ENCODE results near the gene NHP2.
A peak's percentile ranks its signal among the peaks of the same experiment; 100 is the strongest.

Gene NHP2

DNA sequence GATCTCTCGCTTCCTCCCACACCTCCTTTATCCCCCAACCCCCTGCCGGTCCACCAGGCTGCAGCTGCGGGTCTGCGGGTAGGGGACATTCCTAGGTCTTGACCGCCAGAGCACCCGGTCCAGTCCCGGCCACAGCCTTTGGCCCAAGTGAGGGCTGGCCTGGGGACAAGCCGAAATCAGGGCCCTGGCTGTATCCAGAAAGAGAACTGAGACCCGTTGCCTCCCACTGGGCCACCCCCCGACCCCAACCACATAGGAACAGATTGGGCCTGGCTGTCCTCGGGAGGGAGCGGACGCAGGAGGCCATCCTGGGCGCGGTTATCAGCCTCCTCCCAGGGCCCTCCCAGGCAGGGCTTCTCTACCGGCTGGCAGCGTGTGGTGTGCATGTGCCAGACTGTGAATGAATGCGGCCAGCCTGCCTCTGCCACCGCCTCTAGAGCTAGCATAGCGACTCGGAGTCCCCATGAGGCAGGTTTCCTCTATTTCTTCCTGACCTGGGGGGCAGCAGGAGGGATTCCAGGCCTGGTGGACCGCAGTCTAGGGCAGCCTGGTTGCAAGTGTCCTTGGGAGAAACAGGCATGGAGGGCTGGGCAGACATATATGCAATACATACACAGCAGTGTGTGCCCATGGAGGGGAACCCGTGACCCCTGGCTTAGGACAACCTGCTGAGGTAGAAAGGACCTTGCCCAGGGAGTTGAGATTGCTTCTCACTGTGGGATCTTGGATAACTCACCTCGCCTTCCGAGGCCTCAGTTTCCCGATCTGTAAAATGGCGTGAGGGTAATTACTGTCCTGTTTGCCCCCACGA, 39.2 kb downstream of the NHP2 start:
- peak in 1 of 2 donors; percentile 14 for DNase-seq (ENCODE audit: low read depth in 2 of 2)

DNA sequence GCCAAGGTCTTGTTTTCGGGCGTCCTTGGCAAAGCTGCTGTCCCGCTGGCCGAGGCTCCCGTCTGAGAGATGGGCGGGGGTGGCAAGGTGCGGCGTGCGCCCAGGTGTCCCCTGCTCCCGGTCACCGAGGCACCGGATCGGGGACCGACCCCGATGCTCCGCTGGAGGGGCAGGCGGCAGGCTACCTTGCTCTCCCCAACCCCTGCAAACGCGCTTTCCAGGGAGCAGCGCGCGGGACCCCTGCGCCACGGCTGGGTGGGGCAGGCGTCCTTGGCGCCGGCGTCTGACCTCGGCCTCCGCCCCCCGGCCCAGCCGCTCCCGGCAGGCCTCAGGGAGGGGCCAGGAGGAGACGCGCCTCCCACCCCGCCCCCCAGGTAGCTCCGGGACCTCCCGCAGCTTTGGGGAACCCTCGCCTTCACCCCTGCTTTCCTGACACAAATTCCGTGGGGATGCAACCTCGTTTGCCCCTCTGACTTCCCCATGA, 39.8 kb downstream of the NHP2 start:
- no peak for DNase-seq (ENCODE audit: low read depth in 2 of 2)

DNA sequence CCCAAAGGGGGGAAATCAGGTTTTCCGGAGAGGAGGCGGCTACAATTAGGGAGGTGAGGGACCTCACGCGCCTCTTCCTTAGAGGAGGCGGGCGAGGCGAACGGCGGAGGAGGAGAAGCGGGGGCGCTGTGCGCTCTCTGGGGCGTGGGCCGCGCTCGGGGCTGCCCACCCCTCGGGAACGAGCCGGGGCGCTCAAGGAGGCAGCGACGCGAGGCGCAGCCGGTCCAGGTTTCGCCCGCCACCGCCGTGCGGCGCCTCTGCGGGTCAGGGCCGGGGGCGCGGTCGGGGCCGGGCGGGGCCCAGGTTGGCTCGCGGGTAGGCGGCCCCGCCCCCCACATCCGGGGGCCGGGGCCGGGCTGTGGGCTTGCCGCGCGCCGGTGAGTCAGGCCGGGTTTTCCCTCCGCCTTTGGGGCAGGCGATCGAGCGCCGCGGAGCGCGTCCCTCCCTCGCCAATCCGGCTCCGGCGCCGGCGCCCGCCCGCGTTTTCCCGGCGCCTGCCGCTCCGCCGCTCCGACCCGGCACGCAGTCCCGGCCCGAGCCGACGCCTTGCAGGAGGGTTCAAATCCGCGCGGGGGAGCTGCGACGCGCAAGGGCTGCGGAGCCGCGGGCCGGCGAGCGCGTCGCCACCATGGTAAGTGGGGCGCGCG, 40.4 kb downstream of the NHP2 start, which contains the start of gene N4BP3:
TSS of gene N4BP3 (plus strand) at position 392 of the 647 bp plus-strand sequence. CDS start 6,052 bp downstream, outside the sequence.
- peak; percentile 57 to 74 for DNase-seq (ENCODE audit: low read depth in 2 of 2)

DNA sequence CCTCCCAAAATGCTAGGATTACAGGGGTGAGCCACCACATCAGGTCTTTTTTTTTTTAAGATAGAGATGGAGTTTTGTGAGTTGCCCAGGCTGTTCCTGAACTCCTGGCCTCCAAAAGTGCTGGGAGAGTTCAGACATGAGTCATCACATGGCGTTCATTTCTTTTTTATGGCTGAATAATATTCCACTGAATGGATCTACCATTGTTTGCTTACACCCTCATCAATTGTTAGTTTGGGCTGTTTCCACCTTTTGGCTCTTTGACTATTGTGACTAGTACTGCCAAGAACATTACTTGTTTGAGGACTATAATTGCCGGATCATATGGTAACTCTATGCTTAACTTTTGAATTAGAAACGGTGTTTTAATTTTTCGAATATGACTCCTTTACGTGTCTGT, 41.1 kb downstream of the NHP2 start:
- no peak for DNase-seq (ENCODE audit: low read depth in 2 of 2)

DNA sequence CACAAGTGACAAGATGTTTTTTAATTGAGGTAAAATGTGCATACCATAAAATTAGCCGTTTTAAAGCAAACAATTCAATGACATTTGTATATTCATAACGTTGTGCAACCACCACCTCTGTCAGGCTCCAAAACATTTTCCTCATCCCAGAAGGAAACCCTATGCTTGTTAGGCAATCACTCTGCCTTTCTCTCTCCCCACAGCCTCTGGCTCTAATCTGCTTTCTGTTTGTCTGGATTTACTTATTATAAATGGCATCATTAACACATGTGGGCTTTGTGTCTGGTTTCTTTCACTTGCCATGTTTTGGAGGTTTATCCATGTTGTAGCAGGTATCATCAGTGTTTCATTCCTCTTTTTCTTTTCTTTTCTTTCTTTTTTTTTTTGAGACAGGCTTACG, 41.8 kb downstream of the NHP2 start:
- no peak for DNase-seq (ENCODE audit: low read depth in 2 of 2)

DNA sequence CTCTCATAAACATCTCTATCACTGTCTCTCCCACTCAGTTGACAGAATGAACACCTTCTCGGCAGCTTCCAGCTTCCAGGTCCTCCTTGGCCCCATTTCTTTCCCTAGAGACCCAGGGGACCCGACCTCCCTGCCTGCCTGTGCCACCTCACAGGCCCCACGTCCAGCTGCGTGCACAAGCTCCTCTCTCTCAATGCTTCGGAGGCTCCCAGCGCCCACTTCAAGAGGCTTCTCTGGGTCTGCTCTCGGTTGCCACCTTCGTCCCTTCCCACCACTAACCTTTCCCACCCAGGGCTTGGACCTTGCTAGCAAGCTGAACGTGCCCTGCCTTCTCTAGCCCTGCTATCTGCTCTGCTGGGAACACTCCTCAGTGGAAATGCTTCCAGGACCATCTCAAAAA, 43.2 kb downstream of the NHP2 start:
- no peak for DNase-seq (ENCODE audit: low read depth in 2 of 2)

DNA sequence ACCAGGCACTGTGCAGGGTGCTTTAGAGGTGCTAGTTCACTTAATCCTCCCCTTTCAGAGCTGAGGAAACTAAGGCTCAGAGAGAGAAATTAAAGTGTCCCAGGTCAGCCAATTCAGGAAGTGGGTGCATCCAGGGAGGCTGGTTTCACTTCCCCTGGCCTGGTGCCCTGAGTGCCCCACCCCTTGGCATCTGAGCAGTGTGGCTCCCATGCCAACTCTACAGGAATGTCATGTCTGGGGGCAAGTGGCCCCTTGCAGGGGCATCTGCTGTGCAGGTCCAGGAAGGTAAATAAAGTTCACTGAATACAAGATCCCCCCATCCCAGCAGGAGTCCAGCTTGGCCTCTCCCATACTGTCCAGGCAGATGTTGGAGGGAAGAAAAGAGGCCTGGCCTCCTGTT, 44.7 kb downstream of the NHP2 start:
- DNase-seq (ENCODE audit: low read depth in 2 of 2): no peak

DNA sequence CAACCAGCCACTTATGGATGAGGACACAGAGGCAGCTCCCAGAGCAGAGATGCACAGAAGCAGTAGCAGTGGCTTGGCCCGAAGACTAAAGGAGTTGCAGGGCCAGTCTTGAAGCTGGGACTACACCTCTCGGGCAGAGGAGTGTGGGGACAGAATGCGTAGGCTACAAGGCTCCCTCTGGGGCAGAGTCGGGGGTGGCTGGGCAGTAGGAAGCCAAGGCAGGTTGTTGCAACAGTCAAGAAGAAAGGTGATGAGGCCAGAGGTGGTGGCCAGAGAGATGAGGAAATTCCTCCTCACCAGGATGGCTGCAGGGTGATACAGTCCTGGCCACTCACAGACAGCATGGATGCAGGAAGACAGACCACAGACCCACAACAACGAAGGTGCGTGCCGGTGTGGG, 45.2 kb downstream of the NHP2 start:
- no peak for DNase-seq (ENCODE audit: low read depth in 2 of 2)

DNA sequence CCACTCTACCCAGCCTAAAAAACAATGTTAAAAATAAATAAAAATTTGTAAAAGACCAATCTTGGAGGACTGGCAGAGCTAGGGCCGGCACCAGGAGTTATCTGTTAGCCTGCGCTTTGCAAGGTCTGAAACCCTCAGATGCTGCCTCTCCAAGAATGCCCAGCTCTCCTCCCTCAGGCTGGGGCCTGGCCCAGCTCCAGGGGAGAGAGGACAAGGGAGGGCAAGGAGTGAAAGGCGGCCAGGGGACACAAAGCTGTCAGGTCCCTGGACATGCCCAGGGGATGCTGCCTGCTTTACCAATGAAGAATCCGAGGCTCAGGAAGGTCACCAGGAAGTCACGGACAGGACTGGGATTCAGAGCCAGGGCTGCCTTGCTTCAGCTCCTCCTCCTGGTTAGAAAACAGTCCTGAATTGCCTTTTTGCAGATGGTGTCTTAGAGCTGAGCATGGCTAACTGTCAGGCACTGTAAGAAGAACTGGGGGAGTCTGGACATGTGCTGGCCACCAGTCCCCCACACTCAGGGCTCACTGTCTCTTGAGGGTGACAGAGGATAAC, 45.9 kb downstream of the NHP2 start:
- DNase-seq (ENCODE audit: low read depth in 2 of 2): no peak

DNA sequence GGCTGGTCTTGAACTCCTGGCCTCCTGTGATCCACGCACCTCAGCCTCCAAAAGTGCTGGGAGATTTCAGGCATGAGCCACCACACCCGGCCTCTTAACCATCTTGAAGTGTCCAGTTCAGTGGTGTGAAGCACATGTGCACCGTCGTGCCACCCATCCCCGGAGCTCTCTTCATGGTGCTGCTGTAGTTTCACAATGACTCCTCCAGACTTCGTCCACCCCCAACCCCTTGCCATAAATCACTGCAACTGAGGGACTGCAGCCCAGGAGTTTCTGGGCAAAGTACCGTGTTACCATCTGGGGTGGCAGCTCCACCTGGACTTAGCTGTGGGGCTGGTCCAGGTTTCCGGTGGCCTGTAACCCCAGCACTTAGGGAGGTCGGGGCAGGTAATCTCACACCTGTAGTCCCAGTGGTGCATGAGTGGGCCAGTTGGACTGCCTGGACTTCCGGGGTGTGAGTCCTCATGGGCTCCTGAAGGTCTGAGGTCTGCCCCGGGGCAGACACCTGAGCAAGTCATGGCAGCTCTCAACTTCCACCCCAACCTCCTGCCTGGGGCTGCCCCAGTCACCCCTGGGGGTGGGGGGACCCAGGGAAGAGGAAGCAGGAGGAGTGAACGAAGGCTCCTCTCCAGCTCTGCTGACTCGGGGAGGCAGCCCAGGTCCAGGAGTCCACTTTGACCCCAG, 47.0 kb downstream of the NHP2 start:
- no peak for DNase-seq (ENCODE audit: low read depth in 2 of 2)

DNA sequence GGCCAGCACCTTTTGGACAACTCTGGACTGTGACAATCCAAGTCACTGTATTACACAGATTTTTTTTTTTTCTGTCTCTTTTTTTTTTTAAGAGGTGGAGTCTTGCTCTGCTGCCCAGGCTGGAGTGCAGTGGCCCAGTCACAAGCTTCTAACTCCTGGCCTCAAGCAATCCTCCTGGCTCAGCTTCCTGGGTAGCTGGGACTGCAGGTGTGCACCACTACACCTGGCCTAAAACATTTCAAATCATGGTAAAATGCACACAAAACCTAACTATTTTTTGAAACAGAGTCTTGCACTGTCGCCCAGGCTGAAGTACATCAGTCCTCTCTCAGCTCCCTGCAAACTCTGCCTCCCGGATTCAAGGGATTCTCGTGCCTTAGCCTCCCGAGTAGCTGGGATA, 47.6 kb downstream of the NHP2 start:
- no peak for DNase-seq (ENCODE audit: low read depth in 2 of 2)

DNA sequence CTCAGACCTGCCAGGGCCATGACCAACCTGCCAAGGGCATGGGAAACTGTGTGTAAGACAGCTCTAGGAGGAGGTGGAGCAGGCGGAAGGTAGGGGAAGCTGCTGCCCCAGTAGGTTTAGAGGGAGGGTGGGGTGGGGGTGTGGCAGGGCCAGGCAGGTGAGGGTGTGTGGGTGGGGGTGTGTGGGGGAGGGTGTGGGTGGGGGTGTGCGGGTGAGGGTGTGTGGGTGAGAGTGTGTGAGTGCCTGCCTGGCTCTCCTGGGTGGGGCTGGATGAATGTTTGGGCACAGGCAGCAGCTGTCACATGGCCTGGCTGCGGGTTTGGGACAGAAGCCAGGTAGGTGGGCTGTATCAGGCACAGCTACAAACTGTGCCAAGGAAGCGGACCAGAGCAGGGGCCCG, 49.2 kb downstream of the NHP2 start:
- DNase-seq (ENCODE audit: low read depth in 2 of 2): no peak

DNA sequence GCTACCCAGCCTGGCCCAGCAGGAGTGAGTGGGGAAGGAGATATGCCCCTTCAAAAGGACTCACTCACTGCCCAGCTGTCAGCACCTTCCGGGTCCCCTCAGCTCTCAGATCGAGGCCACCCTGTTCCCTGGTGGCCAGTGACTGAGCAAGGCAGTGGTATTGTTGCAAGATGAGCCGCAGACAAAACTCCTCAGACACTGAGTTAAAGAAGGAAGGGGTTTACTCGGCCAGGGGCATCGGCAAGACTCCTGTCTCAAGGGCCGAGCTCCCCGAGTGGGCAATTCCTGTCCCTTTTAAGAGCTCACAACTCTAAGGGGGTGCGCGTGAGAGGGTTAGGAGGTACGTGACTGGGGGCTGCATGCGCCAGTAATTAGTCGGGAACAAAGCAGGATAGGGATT, 50.1 kb downstream of the NHP2 start:
- DNase-seq (ENCODE audit: low read depth in 2 of 2): no peak
